ENCODE data around the gene CHIC2. TPM values are rescaled to one million over a fixed set of nuclear protein-coding genes. Genes with fewer than 3 reads are reported as not detected.

Gene CHIC2
- total RNA-seq, 4 donors from 2014 or later = 29.8 to 40.4 (median 33.6) TPM

GRCh38 chr4:54014666-54015160, 49.7 kb downstream of the CHIC2 start:
- WGBS = 100% methylated on average over 1 of the region's 1 CpG
- H3K9me3 ChIP-seq = no peaks in the 10 kb centered on the region
- TF ChIP-seq POLR2A (IDR thresholded peaks at IDR 0.05; ENCODE audit: low read depth) (no peak), EP300 (IDR thresholded peaks at IDR 0.05) (no peak), CTCF (IDR thresholded peaks at IDR 0.05) (no peak), POLR2AphosphoS5 (IDR thresholded peaks at IDR 0.05) (no peak)
- intact Hi-C loops (cut with DNase I) = no loop called here
- no peak overlapping the region for H3K4me3 ChIP-seq
- no peak for DNase-seq (ENCODE audit: extremely low spot score)
- H3K27me3 ChIP-seq = no peaks in the 10 kb centered on the region
- no peak overlapping the region for H3K27ac ChIP-seq (replicated peaks in 1 of 4)
- no peaks in the 10 kb centered on the region for H3K36me3 ChIP-seq
- H3K4me1 ChIP-seq = peaks cover 0 to 4% (median 0%) of the 10 kb centered on the region in 4 donors

GRCh38 chr4:54011201-54011600, 53.2 kb downstream of the CHIC2 start:
- no peaks in the 10 kb centered on the region for H3K9me3 ChIP-seq
- TF ChIP-seq EP300 (IDR thresholded peaks at IDR 0.05) (no peak), CTCF (IDR thresholded peaks at IDR 0.05) (no peak), POLR2A (IDR thresholded peaks at IDR 0.05; ENCODE audit: low read depth) (no peak), POLR2AphosphoS5 (IDR thresholded peaks at IDR 0.05) (no peak)
- no peaks in the 10 kb centered on the region for H3K4me1 ChIP-seq
- H3K27ac ChIP-seq (replicated peaks in 1 of 4) = no peak overlapping the region
- DNase-seq (ENCODE audit: extremely low spot score) = no peak
- intact Hi-C loops (cut with DNase I) = no loop called here
- H3K27me3 ChIP-seq = no peaks in the 10 kb centered on the region
- no peak overlapping the region for H3K4me3 ChIP-seq
- peaks cover 0 to 4% (median 1%) of the 10 kb centered on the region in 4 donors for H3K36me3 ChIP-seq

GRCh38 chr4:54006755-54007154, 57.6 kb downstream of the CHIC2 start:
- Histone ChIP-seq H3K27me3 (no peaks in the 10 kb centered on the region), H3K9me3 (no peaks in the 10 kb centered on the region), H3K4me3 (no peak overlapping the region), H3K36me3 (peaks cover 0 to 10% (median 2%) of the 10 kb centered on the region in 4 donors), H3K27ac (replicated peaks in 1 of 4) (no peak overlapping the region), H3K4me1 (no peaks in the 10 kb centered on the region)
- 96% methylated on average over 2 of the region's 2 CpGs for WGBS
- TF ChIP-seq POLR2AphosphoS5 (IDR thresholded peaks at IDR 0.05) = no peak
- no peak for TF ChIP-seq EP300 (IDR thresholded peaks at IDR 0.05)
- no peak for TF ChIP-seq CTCF (IDR thresholded peaks at IDR 0.05)
- no peak for TF ChIP-seq POLR2A (IDR thresholded peaks at IDR 0.05; ENCODE audit: low read depth)
- intact Hi-C loops (cut with DNase I) = no loop called here
- DNase-seq (ENCODE audit: extremely low spot score) = no peak

- Histone ChIP-seq H3K4me3 (no peak overlapping the region), H3K9me3 (no peaks in the 10 kb centered on the region), H3K27me3 (no peaks in the 10 kb centered on the region), H3K27ac (replicated peaks in 1 of 4) (no peak overlapping the region), H3K36me3 (peaks cover 0 to 18% (median 5%) of the 10 kb centered on the region in 4 donors), H3K4me1 (no peaks in the 10 kb centered on the region)
- DNase-seq (ENCODE audit: extremely low spot score) = no peak
- whole genome bisulfite sequencing = 89% methylated on average over 2 of the region's 2 CpGs
- TF ChIP-seq EP300 (IDR thresholded peaks at IDR 0.05) (no peak), CTCF (IDR thresholded peaks at IDR 0.05) (no peak), POLR2AphosphoS5 (IDR thresholded peaks at IDR 0.05) (no peak), POLR2A (IDR thresholded peaks at IDR 0.05; ENCODE audit: low read depth) (no peak)
- intact Hi-C loops (cut with DNase I) = no loop called here
These were observed 58.9 kb downstream of the CHIC2 start for GRCh38 chr4:54005475-54005874.

GRCh38 chr4:54004463-54004862, 59.9 kb downstream of the CHIC2 start:
- intact Hi-C loops (cut with DNase I) = no loop called here
- Histone ChIP-seq H3K27ac (replicated peaks in 1 of 4) (no peak overlapping the region), H3K4me3 (no peak overlapping the region), H3K36me3 (peaks cover 0 to 18% (median 5%) of the 10 kb centered on the region in 4 donors), H3K27me3 (no peaks in the 10 kb centered on the region), H3K9me3 (no peaks in the 10 kb centered on the region), H3K4me1 (no peaks in the 10 kb centered on the region)
- TF ChIP-seq CTCF (IDR thresholded peaks at IDR 0.05) (no peak), POLR2A (IDR thresholded peaks at IDR 0.05; ENCODE audit: low read depth) (no peak), POLR2AphosphoS5 (IDR thresholded peaks at IDR 0.05) (no peak), EP300 (IDR thresholded peaks at IDR 0.05) (no peak)
- DNase-seq (ENCODE audit: extremely low spot score) = no peak
- 92% methylated on average over 2 of the region's 2 CpGs for WGBS
